Activated CD4-positive, alpha-beta memory T cell treated with anti-CD3 and anti-CD28 coated beads, Interleukin-2, amount 10 ng/mL, durations not matched to agents 7 days and 5 days (primary cell): ENCODE results near the gene PPP6R1. TPM values are rescaled to one million over a fixed set of nuclear protein-coding genes. Genes with fewer than 3 reads are reported as not detected.

Experiments used
- CTCF ChIA-PET: fragments of 350-600 bp; sonication (Branson Sonifier 250); formaldehyde crosslinking; loops from one replicate; lab custom pipeline; 2021; ENCODE audit warnings: antibody characterized with exemption, inconsistent platforms; lab: Charles Lee
- POLR2A ChIA-PET: fragments of 350-600 bp; sonication (Branson Sonifier 250); formaldehyde crosslinking; loops from one replicate; lab custom pipeline; 2021; ENCODE audit warnings: antibody characterized with exemption; lab: Charles Lee
- DNase-seq: peaks from one replicate; pipeline ENCODE4 v3.0.0-alpha.2; 2020
- H3K27ac Mint-ChIP-seq: one replicate; pipeline ENCODE4 v1.8.0; 2021; ENCODE audit warnings: mild to moderate bottlenecking, mixed read lengths
- H3K27me3 Mint-ChIP-seq: one replicate; pipeline ENCODE4 v1.8.0; 2021; ENCODE audit warnings: mixed read lengths
- H3K36me3 Mint-ChIP-seq: one replicate; pipeline ENCODE4 v1.8.0; 2021; ENCODE audit warnings: low read depth, mixed read lengths
- H3K4me1 Mint-ChIP-seq: one replicate; pipeline ENCODE4 v1.8.0; 2021; ENCODE audit warnings: mixed read lengths
- H3K4me3 Mint-ChIP-seq: one replicate; pipeline ENCODE4 v1.8.0; 2021; ENCODE audit warnings: mild to moderate bottlenecking, mixed read lengths
- H3K9me3 Mint-ChIP-seq: one replicate; pipeline ENCODE4 v1.8.0; 2021; ENCODE audit warnings: mixed read lengths
- total RNA-seq, 2 experiments: library from RNA; stranded (reverse); gene quantifications; one replicate each; pipeline ENCODE4 v1.2.3, GENCODE V29; 2021

The PPP6R1 gene
- total RNA-seq, 2 experiments from 2014 or later: 213 to 229 TPM

DNA sequence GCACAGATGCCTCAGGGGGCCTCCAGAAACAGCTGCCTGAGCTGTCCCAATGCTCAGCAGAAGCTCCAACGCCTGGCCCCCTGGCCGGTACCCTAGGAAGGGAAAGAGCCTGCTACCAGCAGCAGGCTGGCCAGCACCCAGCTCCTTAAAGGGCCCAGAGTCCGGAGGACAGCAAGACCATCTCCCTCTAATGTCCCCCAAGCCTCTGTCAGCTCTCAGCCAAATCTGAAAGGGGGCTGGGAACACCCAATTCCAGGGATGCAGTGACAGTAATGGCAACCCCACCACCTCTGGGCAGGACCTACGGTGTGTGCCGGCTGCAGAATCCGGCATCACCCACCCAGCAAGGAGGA is 4.2 kb downstream of the PPP6R1 start:
- Mint-ChIP-seq H3K27me3 (no peaks in the 10 kb centered on the region), H3K4me1 (peaks cover 59% of the 10 kb centered on the region), H3K36me3 (peaks cover 71% of the 10 kb centered on the region), H3K9me3 (no peaks in the 10 kb centered on the region), H3K4me3 (peak overlapping the region; percentile 100), H3K27ac (peak overlapping the region; percentile 100)
- POLR2A ChIA-PET: interaction anchor here (0.9 to 6.9 kb wide), 19 partner anchors 8 to 372 kb away, joined by 3 to 96 read pairs (median 6); partner anchors contain the start of genes FIZ1, HSPBP1, ISOC2 and KMT5C
- DNase-seq: no peak
- CTCF ChIA-PET: interaction anchor here (1.0 to 5.0 kb wide), 10 partner anchors 26 to 400 kb away, joined by 3 to 25 read pairs (median 4); partner anchors contain the start of genes HSPBP1, ISOC2, KMT5C and TMEM238

DNA sequence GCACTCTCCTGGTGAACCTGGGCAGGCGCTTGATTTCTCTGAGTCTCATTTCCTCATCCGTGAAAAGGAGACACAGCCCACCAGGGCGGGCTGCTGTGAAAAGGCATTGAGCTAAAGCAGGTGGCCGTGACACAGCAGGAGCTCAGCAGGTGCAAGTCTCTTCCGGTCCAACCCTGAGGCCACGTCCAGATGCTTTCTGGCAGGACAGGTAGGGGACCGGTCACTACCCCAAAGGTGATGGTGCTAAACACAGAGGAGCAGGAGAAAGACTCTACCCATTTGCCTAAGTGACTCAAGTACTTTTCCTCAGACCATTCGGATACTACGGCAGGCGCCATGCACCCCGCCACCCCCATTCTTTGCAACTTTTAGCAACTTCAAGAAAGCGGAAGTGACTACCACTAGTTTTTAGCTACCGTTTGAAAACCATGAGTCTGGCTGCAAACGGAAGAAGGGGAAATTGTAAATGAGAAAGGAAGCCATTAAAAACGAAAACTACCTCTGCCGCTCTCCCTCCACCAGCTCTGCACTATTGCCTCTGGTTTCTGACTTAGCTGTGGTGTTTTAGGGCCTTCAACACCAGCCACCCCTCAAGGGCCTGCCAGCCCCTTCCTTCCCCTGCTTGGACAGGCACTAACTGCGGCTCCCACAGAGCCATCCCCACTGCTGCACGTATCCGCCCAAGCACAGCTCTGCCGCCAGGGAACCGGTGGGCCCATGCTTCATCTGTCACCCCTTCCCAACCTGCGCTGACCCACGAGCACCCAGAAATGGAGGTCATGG is 4.8 kb downstream of the PPP6R1 start:
- POLR2A ChIA-PET: interaction anchor here (0.9 to 6.9 kb wide), 23 partner anchors 10 to 372 kb away, joined by 3 to 96 read pairs (median 4); partner anchors contain the start of genes BRSK1, FIZ1, HSPBP1 and ISOC2
- H3K9me3 Mint-ChIP-seq: no peaks in the 10 kb centered on the region
- CTCF ChIA-PET: interaction anchor here (1.0 to 5.0 kb wide), 12 partner anchors 26 to 400 kb away, joined by 3 to 25 read pairs (median 4); partner anchors contain the start of genes HSPBP1, ISOC2, KMT5C and TMEM238
- no peaks in the 10 kb centered on the region for H3K27me3 Mint-ChIP-seq
- peak overlapping the region; percentile 100 for H3K4me3 Mint-ChIP-seq
- peaks cover 66% of the 10 kb centered on the region for H3K36me3 Mint-ChIP-seq
- DNase-seq: peak; percentile 72
- H3K4me1 Mint-ChIP-seq: peaks cover 58% of the 10 kb centered on the region
- peak overlapping the region; percentile 100 for H3K27ac Mint-ChIP-seq

DNA sequence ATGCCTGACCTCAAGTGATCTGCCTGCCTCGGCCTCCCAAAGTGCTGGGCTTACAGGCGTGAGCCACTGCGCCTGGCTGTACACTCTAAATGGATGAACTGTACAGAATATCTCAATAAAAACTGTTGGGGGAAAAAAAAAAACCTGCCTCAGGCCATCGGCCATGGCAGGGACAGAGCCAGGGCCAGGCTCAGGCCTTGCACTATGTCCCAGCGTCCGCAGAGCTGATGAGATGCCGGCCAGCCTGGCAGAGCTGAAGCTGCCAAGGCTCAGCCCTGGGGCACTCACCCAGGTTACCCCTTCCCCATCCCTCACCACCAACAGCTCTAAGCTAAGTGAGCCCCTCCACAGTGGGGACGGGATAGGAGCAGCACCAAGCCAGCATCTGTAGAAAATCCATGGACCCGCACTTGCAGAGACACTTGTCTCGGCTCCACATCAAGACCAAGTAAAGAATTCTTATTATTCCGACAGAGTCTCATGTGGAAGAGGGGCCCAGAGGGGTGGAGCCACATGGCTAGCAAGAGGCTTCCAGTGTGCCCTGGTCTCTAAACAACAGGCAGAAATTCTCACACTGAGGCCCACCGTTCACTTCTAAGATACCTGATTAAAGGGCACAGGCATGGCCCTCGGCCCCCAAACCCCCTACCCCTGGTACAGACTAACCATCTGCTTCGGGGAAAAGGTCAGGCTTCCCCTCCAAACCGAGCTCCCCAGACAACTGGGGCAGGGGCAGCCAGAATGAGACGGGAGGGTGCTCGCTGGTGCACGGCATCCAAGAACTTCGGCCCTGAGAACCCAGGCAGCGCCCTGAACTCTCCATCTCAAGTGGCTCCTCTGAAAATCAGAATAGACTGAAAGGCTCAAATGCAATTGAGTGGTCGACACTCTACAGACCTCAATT is 5.8 kb downstream of the PPP6R1 start:
- peak overlapping the region; percentile 100 for H3K4me3 Mint-ChIP-seq
- H3K9me3 Mint-ChIP-seq: no peaks in the 10 kb centered on the region
- H3K27me3 Mint-ChIP-seq: no peaks in the 10 kb centered on the region
- POLR2A ChIA-PET: interaction anchor here (0.9 to 6.9 kb wide), 16 partner anchors 9 to 352 kb away, joined by 3 to 96 read pairs (median 4); partner anchors contain the start of genes BRSK1, FIZ1, HSPBP1 and ISOC2
- peaks cover 65% of the 10 kb centered on the region for H3K4me1 Mint-ChIP-seq
- DNase-seq: no peak
- peaks cover 72% of the 10 kb centered on the region for H3K36me3 Mint-ChIP-seq
- H3K27ac Mint-ChIP-seq: peak overlapping the region; percentile 100
- CTCF ChIA-PET: interaction anchor here (1.0 to 5.0 kb wide), 8 partner anchors 25 to 251 kb away, joined by 3 to 25 read pairs (median 4); partner anchors contain the start of gene KMT5C

DNA sequence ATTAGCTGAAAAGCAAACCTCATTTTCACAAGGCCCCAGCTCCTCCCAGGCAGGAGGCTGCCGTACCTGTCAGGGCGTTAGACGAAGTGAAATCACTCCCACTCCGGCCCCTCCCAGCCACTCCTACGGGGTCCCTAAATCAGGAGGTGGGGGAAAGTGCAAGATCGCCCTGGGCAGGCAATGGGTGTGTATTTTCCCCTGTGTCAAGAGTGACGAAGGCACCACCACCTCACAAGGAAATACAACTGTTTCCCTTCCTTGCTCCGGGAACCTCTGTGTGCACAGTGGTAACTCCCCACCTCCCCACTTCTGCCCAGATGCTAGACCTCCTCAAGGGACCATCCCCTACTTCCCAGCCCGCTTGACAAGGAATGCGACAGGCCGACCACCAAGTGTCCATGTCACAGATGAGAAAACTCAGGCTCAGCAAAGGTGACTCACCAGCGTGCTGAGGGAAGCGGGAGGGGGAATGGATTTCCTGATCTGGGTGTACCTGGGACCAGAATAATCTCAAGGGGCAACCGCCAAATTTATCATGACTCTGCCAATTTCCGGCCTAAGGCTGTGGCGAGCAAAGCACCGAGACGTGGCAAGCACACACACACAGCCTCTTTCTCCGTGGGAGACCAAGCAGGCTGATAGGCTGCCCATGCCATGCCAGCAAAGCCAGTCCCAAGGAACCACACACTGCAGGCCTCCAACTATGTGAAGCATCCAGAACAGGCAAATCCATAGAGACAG is 7.3 kb downstream of the PPP6R1 start:
- Mint-ChIP-seq H3K4me1 (peaks cover 56% of the 10 kb centered on the region), H3K27me3 (no peaks in the 10 kb centered on the region), H3K27ac (peak overlapping the region; percentile 100), H3K4me3 (peak overlapping the region; percentile 73), H3K9me3 (no peaks in the 10 kb centered on the region), H3K36me3 (peaks cover 59% of the 10 kb centered on the region)
- CTCF ChIA-PET: interaction anchor here (0.7 to 1.5 kb wide), 4 partner anchors 27 to 577 kb away, joined by 3 to 5 read pairs (median 4); no protein-coding TSS in a partner anchor
- POLR2A ChIA-PET: interaction anchor here (1.1 to 6.9 kb wide), 4 partner anchors 8 to 155 kb away, joined by 3 to 56 read pairs (median 12); partner anchors contain the start of genes PPP6R1 and UBE2S
- DNase-seq: peak; percentile 70

DNA sequence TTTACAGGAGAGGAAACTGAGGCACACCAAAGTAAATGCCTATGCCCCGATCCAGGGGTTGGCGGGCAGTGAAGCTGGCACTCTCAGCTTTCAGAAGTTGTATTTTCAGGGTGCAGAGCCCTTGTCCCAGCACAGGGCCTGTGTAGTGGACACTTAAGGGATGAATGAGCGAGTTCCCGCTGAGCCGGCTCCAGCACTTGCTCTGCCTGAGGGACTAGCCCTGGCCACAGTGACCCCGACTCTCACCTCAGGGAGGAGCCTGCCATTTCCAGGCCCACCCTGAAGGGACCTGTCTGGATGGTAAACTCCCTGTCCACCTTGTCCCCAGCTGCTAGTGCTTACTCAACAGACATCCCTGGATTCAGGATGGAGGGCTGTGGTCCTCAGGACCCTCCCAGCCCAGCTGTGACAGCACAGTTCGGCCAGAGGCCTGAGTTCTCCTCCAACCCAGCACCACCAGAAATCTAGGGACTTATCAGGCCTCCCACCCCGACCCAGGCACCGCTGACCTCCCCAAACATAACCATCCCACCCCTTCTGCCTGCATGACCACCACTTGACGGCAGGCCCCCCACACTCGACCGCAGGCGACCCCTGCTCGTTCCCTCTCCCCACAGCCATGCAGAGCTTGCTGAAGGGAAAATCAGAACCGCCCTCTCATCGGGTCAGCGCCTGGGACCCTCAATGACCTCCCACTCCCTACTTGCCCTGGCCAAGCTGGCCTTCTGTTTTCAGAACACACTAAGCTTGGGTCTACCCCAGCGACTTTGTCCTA is 8.4 kb downstream of the PPP6R1 start:
- no peaks in the 10 kb centered on the region for H3K9me3 Mint-ChIP-seq
- no peak overlapping the region for H3K4me3 Mint-ChIP-seq
- peak overlapping the region; percentile 100 for H3K27ac Mint-ChIP-seq
- H3K27me3 Mint-ChIP-seq: no peaks in the 10 kb centered on the region
- CTCF ChIA-PET: interaction anchor here (1.1 to 1.5 kb wide), 2 partner anchors 41 to 576 kb away, joined by 3 to 5 read pairs; no protein-coding TSS in a partner anchor
- POLR2A ChIA-PET: interaction anchor here (1.0 to 4.1 kb wide), 4 partner anchors 9 to 134 kb away, joined by 3 to 20 read pairs (median 3); partner anchors contain the start of gene PPP6R1
- H3K4me1 Mint-ChIP-seq: peaks cover 45% of the 10 kb centered on the region
- DNase-seq: no peak
- peaks cover 54% of the 10 kb centered on the region for H3K36me3 Mint-ChIP-seq

DNA sequence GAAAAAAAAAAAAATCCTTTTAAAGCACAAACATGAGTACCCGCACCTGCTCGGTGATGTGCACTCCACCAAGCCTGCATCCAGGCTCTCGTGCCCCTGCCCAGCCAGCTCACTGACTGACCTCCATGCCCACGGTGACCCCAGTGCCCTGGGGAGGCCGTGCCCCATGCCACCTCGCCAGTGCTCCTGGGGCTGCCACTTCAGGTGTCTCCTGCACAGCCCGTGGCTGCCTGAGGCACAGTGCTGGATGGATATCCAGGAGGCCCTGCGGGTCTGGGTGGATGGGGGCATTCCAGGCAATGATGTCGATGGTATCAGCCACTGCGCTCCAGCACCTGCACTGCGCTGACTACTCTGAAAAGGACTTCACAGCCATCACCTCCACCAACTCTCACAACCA is 9.0 kb downstream of the PPP6R1 start:
- Mint-ChIP-seq H3K36me3 (peaks cover 49% of the 10 kb centered on the region), H3K27ac (no peak overlapping the region), H3K27me3 (no peaks in the 10 kb centered on the region), H3K4me3 (no peak overlapping the region), H3K4me1 (peaks cover 45% of the 10 kb centered on the region), H3K9me3 (no peaks in the 10 kb centered on the region)
- POLR2A ChIA-PET: interaction anchor here (1.0 to 4.1 kb wide), 2 partner anchors 10 to 135 kb away, joined by 3 to 20 read pairs; partner anchors contain the start of gene PPP6R1
- DNase-seq: no peak
- CTCF ChIA-PET: interaction anchor here (1.5 kb wide), 1 partner anchor 42 kb away, joined by 5 read pairs; no protein-coding TSS in a partner anchor

DNA sequence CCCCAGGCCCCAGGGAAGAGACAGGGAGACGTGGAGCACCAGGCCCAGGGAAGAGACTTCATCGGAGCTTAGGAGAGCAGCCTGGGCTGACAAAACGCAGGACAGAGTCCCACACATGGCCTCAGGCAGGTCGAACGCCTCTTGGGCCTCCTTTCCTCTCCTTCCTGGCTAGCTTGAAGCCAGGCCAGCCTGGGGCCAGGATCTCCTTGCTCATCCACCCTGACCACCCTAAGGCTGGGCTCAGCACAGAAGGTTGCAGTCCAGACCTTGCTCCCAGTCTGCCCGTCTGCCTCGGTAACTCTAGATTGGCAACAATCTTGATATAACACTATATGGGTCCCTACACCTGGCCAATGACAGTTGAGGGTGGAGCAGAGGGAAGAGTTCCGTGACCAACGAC is 10.1 kb downstream of the PPP6R1 start:
- H3K4me1 Mint-ChIP-seq: peaks cover 42% of the 10 kb centered on the region
- H3K27ac Mint-ChIP-seq: peak overlapping the region; percentile 52

DNA sequence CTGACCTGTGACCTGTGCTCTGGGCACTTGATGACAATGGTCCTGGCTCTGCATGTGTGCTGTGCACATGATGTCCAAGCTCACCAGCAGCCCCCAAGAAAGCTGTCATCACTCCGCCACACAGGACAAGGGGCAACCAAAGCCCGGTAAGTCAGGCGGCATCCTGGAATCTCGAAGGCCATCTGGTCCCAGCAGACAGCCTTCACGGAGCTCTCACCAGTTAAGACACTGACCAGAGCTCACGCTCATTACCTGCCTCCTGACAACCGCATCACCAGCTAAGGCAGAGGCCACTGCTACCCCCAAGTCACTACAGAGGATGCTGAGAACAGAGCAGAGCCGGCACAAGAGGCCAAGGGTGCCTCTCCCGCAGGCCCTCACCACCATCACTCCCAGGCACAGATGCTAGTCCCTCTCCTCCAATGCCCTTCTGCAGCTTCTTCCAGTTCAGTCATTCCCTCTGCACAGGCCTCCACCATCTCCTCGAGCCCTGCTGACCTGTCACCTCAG is 10.6 kb downstream of the PPP6R1 start:
- no peaks in the 10 kb centered on the region for H3K9me3 Mint-ChIP-seq
- POLR2A ChIA-PET: interaction anchor here (1.0 to 4.1 kb wide), 3 partner anchors 10 to 131 kb away, joined by 3 to 20 read pairs (median 3); partner anchors contain the start of genes PPP1R12C and PPP6R1
- H3K27ac Mint-ChIP-seq: no peak overlapping the region
- no peak for DNase-seq
- H3K4me3 Mint-ChIP-seq: no peak overlapping the region
- H3K36me3 Mint-ChIP-seq: peaks cover 48% of the 10 kb centered on the region
- CTCF ChIA-PET: no interaction called here
- peaks cover 37% of the 10 kb centered on the region for H3K4me1 Mint-ChIP-seq
- H3K27me3 Mint-ChIP-seq: no peaks in the 10 kb centered on the region

More for the DNA sequence above, 10.1 kb downstream of the PPP6R1 start:
- DNase-seq: no peak
- Mint-ChIP-seq H3K27me3 (no peaks in the 10 kb centered on the region), H3K36me3 (peaks cover 48% of the 10 kb centered on the region), H3K4me3 (no peak overlapping the region), H3K9me3 (no peaks in the 10 kb centered on the region)
- CTCF ChIA-PET: no interaction called here
- POLR2A ChIA-PET: interaction anchor here (1.0 to 4.1 kb wide), 3 partner anchors 11 to 131 kb away, joined by 3 to 20 read pairs (median 3); partner anchors contain the start of genes PPP1R12C and PPP6R1

DNA sequence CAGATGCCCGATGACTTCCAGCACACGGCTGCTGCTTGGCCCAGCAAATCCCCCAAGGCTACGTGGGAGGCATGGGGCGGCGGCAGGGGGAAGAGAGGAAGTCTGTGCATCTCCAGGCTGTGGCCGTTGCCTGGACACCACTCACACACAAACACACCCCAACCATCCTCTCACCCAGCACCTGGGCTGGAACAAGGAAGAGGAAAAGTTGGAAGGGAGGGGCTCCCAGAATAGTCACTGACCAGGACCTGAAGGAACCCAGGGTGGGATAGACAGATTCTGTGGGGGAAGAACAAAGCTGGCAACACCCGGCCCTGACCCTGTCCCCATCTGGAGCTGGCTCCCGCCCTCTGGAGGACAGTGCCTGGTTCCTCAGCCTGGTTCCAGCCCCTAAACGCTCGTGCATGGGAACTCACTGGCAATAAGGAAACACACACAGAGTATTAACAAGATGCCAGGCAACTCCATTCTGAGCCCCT is 11.2 kb downstream of the PPP6R1 start:
- POLR2A ChIA-PET: interaction anchor here (1.0 to 4.1 kb wide), 3 partner anchors 10 to 130 kb away, joined by 3 to 20 read pairs (median 3); partner anchors contain the start of genes PPP1R12C and PPP6R1
- H3K27ac Mint-ChIP-seq: no peak overlapping the region
- no peak overlapping the region for H3K4me3 Mint-ChIP-seq
- no peaks in the 10 kb centered on the region for H3K9me3 Mint-ChIP-seq
- H3K36me3 Mint-ChIP-seq: peaks cover 48% of the 10 kb centered on the region
- DNase-seq: no peak
- no peaks in the 10 kb centered on the region for H3K27me3 Mint-ChIP-seq
- peaks cover 34% of the 10 kb centered on the region for H3K4me1 Mint-ChIP-seq
- CTCF ChIA-PET: no interaction called here

DNA sequence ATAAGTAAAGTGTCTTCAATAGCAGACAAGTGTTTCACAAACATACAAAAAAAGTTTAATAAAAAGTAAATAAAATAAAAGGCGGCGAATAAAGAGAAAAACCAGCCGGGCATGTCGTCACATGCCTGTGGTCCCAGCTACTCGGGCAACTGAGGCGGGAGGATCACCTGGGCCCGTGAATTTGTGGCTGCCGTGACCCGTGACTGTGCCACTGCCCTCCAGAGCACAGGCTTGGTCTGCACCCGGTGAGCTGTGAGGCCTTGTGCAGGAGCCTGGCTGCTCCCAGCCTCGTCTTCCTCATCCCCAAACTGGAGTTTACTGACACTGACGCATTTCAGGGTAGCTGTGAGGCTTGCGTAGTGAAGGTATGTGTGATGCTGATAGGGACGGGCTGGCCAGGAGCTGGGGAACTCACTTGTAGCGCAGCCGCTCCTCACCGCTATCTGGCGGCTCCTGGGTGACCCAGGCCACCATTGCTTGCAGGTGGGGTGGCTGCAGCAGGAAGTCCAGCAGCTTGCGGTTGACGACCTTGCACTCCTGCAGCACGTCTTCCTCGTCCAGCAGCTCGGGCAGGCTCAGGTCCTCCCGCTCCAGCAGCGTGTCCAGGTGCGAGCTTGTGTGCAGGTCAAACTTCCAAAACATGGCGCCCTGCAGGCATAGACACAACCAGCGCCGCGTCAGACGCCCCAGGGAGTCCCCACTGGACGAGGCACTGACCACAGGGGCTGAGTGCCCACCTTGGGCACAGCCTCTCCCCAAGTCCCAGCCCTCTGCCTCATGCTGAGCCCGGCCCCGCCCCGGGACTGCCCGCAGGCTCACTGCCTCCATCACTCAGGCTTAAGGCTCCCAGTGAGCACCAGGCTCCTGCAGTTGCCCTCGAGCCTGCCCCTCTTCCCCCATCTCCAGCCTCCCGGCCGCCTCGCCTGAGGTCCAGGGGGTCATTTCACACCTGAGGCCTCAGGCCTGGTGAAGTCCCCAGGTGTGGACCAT is 12.1 kb downstream of the PPP6R1 start:
- H3K4me1 Mint-ChIP-seq: peaks cover 26% of the 10 kb centered on the region
- POLR2A ChIA-PET: interaction anchor here (1.0 to 1.6 kb wide), 2 partner anchors 9 to 13 kb away, joined by 3 to 5 read pairs; no protein-coding TSS in a partner anchor
- H3K36me3 Mint-ChIP-seq: peaks cover 55% of the 10 kb centered on the region
- no peak overlapping the region for H3K4me3 Mint-ChIP-seq
- DNase-seq: no peak
- H3K27me3 Mint-ChIP-seq: no peaks in the 10 kb centered on the region
- CTCF ChIA-PET: no interaction called here
- no peak overlapping the region for H3K27ac Mint-ChIP-seq
- no peaks in the 10 kb centered on the region for H3K9me3 Mint-ChIP-seq
